ENCODE results near the gene ZNF552. TPM values are rescaled to one million over a fixed set of nuclear protein-coding genes. Genes with fewer than 3 reads are reported as not detected.
"Not testable (repeated sequence)": the region's sequence is repeated elsewhere in the genome, so short reads cannot be mapped to it uniquely, and the experiment has no call there.

Gene ZNF552
- total RNA-seq, 1 donor from 2014 or later: 19.2 TPM

DNA sequence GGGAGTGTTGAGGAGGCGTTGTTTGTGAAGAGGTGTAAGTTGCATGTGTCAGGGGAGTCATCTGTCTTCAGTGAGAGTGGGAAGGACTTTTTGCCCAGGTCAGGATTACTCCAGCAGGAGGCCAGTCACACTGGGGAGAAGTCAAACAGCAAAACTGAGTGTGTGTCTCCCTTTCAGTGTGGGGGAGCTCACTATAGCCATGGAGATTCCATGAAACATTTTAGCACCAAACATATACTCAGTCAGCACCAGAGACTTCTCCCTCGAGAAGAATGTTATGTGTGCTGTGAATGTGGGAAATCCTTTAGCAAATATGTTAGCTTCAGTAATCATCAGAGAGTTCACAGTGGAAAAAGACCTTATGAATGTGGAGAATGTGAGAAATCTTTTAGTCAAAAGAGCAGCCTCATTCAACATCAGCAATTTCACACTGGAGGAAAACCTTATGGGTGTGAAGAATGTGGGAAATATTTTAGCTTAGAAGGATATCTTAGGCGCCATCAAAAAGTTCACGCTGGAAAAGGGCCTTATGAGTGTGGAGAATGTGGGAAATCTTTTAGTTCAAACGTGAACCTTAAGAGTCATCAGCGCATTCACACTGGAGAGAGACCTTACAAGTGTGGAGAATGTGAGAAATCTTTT is 26.5 kb upstream of the ZNF552 start:
- no peak overlapping the region for H3K27ac Mint-ChIP-seq

DNA sequence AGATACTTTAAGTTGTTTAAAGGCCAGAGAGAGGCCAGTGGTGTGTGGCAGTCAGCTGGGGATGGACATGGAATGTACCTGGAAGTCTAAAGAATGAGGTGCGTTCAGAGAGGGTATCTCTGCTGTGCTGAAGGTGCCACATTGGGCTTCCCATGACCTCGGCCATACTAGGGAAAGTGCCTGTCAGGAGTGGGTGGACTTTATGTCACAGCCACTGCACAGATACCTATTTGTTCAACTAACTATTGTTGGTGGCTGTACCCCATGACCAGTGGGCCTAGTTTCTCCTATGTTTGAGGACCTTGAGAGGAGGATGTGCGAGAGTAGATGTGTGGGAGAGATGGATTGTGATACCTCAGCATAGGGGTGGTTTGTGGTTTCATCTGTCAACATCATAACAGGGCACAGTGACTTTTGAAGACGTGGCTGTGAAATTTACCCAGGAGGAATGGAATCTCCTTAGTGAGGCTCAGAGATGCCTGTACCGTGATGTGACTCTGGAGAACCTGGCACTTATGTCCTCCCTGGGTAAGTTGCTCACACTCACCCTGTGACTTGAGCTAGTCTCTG is 24.0 kb upstream of the ZNF552 start:
- H3K9me3 Mint-ChIP-seq; H3K4me1 Mint-ChIP-seq; H3K27me3 Mint-ChIP-seq (ENCODE audit: low read depth); H3K4me3 Mint-ChIP-seq; DNase-seq (ENCODE audit: low spot score in 2 of 2, unreplicated experiment in 2 of 2); H3K27ac Mint-ChIP-seq: not testable (repeated sequence)
- H3K36me3 Mint-ChIP-seq: peaks cover 27% of the 10 kb centered on the region

More for the DNA sequence above, 26.5 kb upstream of the ZNF552 start:
- Mint-ChIP-seq H3K9me3 (no peaks in the 10 kb centered on the region), H3K4me3 (no peak overlapping the region), H3K27me3 (ENCODE audit: low read depth) (no peaks in the 10 kb centered on the region), H3K36me3 (peaks cover 29% of the 10 kb centered on the region), H3K4me1 (no peaks in the 10 kb centered on the region)
- TF ChIP-seq, protein P1, sequence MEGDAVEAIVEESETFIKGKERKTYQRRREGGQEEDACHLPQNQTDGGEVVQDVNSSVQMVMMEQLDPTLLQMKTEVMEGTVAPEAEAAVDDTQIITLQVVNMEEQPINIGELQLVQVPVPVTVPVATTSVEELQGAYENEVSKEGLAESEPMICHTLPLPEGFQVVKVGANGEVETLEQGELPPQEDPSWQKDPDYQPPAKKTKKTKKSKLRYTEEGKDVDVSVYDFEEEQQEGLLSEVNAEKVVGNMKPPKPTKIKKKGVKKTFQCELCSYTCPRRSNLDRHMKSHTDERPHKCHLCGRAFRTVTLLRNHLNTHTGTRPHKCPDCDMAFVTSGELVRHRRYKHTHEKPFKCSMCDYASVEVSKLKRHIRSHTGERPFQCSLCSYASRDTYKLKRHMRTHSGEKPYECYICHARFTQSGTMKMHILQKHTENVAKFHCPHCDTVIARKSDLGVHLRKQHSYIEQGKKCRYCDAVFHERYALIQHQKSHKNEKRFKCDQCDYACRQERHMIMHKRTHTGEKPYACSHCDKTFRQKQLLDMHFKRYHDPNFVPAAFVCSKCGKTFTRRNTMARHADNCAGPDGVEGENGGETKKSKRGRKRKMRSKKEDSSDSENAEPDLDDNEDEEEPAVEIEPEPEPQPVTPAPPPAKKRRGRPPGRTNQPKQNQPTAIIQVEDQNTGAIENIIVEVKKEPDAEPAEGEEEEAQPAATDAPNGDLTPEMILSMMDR (IDR thresholded peaks at IDR 0.05; ENCODE audit: unreplicated experiment): no peak
- DNase-seq (ENCODE audit: low spot score in 2 of 2, unreplicated experiment in 2 of 2): no peak

DNA sequence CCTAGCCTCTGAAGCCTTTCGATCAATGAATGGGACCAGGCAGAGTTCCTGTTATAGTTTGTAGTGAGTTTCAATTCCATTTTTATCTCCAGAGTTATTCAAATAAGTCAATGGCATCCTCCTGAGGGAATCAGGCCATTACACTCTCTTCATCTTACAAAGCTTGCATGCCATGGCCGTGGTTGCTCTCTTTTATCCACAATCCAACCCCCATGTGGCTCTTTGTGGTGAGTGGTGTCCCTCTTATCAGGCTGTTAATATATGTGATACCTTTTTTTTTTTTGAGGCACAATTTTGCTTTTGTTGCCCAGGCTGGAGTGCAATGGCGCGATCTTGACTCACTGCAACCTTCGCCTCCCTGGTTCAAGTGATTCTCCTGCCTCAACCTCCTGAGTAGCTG is 22.3 kb upstream of the ZNF552 start:
- not testable (repeated sequence) for H3K4me1 Mint-ChIP-seq; H3K27me3 Mint-ChIP-seq (ENCODE audit: low read depth); H3K27ac Mint-ChIP-seq; DNase-seq (ENCODE audit: low spot score in 2 of 2, unreplicated experiment in 2 of 2); H3K9me3 Mint-ChIP-seq; H3K4me3 Mint-ChIP-seq
- peaks cover 22% of the 10 kb centered on the region for H3K36me3 Mint-ChIP-seq

DNA sequence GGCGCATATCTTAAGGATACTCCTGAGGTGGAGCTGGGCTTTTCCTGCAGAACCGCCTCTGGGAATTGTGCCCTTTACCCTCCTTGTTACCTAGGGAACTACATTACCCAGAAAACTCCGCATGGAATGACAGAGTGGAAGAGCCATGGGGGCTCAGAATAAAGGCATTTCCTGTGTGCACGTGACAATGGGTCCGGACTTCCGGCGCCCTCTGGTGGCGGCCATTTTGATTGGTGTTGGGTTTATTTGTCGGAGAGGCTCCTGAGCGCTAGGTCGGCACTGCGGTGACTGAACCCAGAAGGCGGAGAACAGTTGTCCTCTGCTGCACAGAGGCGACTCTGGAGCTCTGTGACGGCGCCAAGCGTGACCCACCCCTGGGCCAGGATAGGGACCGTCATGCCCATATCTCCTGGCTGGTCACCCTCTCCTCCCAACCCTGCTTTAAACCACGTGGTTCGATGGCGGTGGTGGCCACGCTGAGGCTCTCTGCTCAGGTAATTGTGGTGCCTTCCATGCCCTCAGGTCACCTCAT is 15.4 kb upstream of the ZNF552 start, which contains the start of gene ZNF587B:
Gene ZNF587B, plus strand, starts transcription at position 229 of the 532 bp plus-strand sequence. Its CDS starts 230 bp downstream, at position 459.
- TF ChIP-seq, protein P1 (IDR thresholded peaks at IDR 0.05; ENCODE audit: unreplicated experiment): peak; percentile 76
- peak in 1 of 2 experiments; percentile 87 for DNase-seq (ENCODE audit: low spot score in 2 of 2, unreplicated experiment in 2 of 2)
- Mint-ChIP-seq H3K27ac (peak within 1 kb of the TSS; percentile 98), H3K27me3 (ENCODE audit: low read depth) (no peaks in the 10 kb centered on the region), H3K4me3 (peak within 1 kb of the TSS; percentile 88), H3K4me1 (peaks cover 42% of the 10 kb centered on the region), H3K9me3 (no peaks in the 10 kb centered on the region), H3K36me3 (peaks cover 20% of the 10 kb centered on the region)

DNA sequence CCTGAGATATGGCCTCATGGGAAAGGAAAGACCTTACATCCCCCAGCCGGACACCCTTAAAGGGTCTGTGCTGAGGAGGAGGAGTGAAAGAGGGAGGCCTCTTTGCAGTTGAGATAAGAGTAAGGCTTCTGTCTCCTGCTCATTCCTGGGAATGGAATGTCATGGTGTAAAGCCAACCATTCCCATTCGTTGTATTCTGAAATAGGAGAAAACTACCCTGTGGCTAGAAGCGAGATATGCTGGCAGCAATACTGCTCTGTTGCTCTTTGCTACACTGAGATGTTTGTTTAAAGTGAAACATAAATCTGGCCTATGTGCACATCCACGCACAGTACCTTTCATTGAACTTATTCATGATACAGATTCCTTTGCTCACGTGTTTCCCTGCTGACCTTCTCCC is 14.6 kb upstream of the ZNF552 start:
- Mint-ChIP-seq H3K4me1 (peaks cover 46% of the 10 kb centered on the region), H3K27me3 (ENCODE audit: low read depth) (no peaks in the 10 kb centered on the region), H3K4me3 (peak overlapping the region; percentile 88), H3K27ac (peak overlapping the region; percentile 98), H3K36me3 (peaks cover 20% of the 10 kb centered on the region), H3K9me3 (no peaks in the 10 kb centered on the region)
- no peak for DNase-seq (ENCODE audit: low spot score in 2 of 2, unreplicated experiment in 2 of 2)
- TF ChIP-seq, protein P1 (IDR thresholded peaks at IDR 0.05; ENCODE audit: unreplicated experiment): no peak

DNA sequence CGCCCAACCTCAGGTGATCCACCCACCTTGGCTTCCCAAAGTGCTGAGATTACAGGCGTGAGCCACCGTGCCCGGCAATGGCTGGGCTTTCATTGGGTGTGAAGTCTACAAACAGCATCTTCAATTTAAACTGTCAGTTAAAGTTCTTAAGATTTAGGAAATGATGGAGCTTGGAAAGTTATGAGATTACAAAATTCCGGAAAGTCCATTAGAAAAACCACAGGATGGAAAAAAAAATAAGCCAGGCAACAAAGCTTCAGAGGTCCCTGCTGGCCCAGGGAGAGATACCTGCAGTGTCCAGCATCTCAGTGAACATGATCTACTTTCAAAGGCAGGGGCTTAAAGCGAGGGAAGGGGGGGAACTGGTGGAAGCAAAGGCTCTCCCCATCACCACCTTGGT is 10.8 kb upstream of the ZNF552 start:
- Mint-ChIP-seq H3K4me3 (no peak overlapping the region), H3K9me3 (no peaks in the 10 kb centered on the region), H3K27me3 (ENCODE audit: low read depth) (no peaks in the 10 kb centered on the region), H3K27ac (peak overlapping the region; percentile 43), H3K4me1 (peaks cover 45% of the 10 kb centered on the region), H3K36me3 (peaks cover 21% of the 10 kb centered on the region)
- TF ChIP-seq, protein P1 (IDR thresholded peaks at IDR 0.05; ENCODE audit: unreplicated experiment): no peak
- no peak for DNase-seq (ENCODE audit: low spot score in 2 of 2, unreplicated experiment in 2 of 2)

DNA sequence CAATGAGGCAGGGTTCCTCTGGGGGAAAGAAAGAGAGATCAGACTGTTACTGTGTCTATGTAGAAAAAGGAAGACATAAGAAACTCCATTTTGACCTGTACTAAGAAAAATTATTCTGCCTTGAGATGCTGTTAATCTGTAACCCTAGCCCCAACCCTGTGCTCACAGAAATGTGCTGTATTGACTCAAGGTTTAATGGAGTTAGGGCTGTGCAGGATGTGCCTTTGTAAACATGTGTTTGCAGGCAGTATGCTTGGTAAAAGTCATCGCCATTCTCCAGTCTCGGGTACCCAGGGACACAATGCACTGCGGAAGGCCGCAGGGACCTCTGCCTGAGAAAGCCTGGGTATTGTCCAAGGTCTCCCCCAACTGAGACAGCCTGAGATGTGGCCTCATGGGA is 8.9 kb upstream of the ZNF552 start:
- not testable (repeated sequence) for H3K27ac Mint-ChIP-seq; H3K4me3 Mint-ChIP-seq; DNase-seq (ENCODE audit: low spot score in 2 of 2, unreplicated experiment in 2 of 2); H3K27me3 Mint-ChIP-seq (ENCODE audit: low read depth); H3K9me3 Mint-ChIP-seq
- peaks cover 36% of the 10 kb centered on the region for H3K4me1 Mint-ChIP-seq
- peaks cover 21% of the 10 kb centered on the region for H3K36me3 Mint-ChIP-seq

DNA sequence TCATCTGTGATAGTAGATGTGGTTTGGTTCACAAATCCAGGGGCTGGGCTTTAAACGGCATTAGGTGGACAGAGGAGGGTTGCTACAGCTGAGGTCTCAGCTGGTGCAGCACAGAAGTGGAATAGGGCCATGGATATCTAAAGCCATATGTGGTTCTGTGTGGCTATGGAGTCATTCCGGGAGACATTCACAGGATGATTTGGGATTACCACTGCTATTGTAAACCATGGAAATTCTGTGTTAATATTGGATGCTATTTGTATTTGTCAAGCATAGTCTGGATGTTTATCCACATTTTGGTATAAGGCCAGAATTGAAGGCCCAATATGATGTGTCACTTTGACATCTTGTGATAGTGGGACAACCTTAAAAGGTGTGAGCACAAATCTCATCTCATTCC is 8.4 kb upstream of the ZNF552 start:
- not testable (repeated sequence) for H3K27ac Mint-ChIP-seq; H3K4me3 Mint-ChIP-seq; DNase-seq (ENCODE audit: low spot score in 2 of 2, unreplicated experiment in 2 of 2); H3K27me3 Mint-ChIP-seq (ENCODE audit: low read depth); H3K9me3 Mint-ChIP-seq
- Mint-ChIP-seq H3K36me3 (peaks cover 21% of the 10 kb centered on the region), H3K4me1 (peaks cover 39% of the 10 kb centered on the region)

DNA sequence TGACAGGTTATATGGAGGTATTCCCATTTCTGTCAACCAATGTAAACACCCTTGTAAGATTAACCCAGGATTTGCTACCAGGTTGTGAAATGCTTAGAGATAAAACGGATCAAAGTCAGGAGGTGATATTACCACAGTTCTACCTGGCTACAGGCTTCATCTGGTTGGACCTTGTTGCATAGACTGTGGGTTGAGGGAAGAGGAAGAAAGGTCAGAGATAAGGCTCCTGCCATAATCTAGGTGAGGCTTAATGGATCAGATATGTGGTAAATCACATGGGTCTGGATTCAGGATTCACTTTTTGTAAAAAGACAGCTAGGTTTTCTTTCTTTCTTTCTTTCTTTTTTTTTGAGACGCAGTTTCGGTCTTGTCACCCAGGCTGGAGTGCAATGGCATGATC is 6.8 kb upstream of the ZNF552 start:
- DNase-seq (ENCODE audit: low spot score in 2 of 2, unreplicated experiment in 2 of 2); H3K27ac Mint-ChIP-seq; H3K4me3 Mint-ChIP-seq; H3K9me3 Mint-ChIP-seq; H3K27me3 Mint-ChIP-seq (ENCODE audit: low read depth): not testable (repeated sequence)
- H3K36me3 Mint-ChIP-seq: peaks cover 13% of the 10 kb centered on the region
- H3K4me1 Mint-ChIP-seq: peaks cover 35% of the 10 kb centered on the region

DNA sequence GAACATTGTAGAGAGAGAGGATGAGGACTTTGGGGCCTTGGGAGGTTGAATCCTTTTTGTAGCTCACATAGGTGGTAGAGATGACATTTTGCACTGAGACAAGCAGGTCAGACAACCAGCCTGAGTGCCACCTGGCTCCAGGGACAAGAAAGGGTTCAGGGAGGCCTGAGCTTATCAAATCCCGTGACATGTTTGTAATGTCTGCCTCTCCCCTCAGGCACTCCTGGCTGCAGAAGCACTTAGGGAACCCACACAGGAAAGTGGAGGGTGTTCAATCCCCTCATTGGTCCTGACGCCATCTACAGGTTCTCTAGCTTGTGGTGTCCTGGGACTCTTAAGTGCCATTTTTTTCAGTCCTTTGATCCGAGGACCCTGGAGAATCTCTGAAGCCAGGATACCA is 6.4 kb upstream of the ZNF552 start:
- H3K9me3 Mint-ChIP-seq; DNase-seq (ENCODE audit: low spot score in 2 of 2, unreplicated experiment in 2 of 2); H3K27me3 Mint-ChIP-seq (ENCODE audit: low read depth); H3K36me3 Mint-ChIP-seq: not testable (repeated sequence)
- peaks cover 39% of the 10 kb centered on the region for H3K4me1 Mint-ChIP-seq
- peak overlapping the region; percentile 95 for H3K4me3 Mint-ChIP-seq
- H3K27ac Mint-ChIP-seq: peak overlapping the region; percentile 98

Measured in mesothelial cell of epicardium (in vitro differentiated cells).